ENCODE measurements around the gene SESN2. TPM values are rescaled to one million over a fixed set of nuclear protein-coding genes. Genes with fewer than 3 reads are reported as not detected.
A peak's percentile ranks its signal among the peaks of the same experiment; 100 is the strongest.

SESN2 gene, protein sequence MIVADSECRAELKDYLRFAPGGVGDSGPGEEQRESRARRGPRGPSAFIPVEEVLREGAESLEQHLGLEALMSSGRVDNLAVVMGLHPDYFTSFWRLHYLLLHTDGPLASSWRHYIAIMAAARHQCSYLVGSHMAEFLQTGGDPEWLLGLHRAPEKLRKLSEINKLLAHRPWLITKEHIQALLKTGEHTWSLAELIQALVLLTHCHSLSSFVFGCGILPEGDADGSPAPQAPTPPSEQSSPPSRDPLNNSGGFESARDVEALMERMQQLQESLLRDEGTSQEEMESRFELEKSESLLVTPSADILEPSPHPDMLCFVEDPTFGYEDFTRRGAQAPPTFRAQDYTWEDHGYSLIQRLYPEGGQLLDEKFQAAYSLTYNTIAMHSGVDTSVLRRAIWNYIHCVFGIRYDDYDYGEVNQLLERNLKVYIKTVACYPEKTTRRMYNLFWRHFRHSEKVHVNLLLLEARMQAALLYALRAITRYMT
- 34.9 and 36.0 TPM in 2 replicates for total RNA-seq (2014; rRNA removed; shearing (Covaris generic))

DNA sequence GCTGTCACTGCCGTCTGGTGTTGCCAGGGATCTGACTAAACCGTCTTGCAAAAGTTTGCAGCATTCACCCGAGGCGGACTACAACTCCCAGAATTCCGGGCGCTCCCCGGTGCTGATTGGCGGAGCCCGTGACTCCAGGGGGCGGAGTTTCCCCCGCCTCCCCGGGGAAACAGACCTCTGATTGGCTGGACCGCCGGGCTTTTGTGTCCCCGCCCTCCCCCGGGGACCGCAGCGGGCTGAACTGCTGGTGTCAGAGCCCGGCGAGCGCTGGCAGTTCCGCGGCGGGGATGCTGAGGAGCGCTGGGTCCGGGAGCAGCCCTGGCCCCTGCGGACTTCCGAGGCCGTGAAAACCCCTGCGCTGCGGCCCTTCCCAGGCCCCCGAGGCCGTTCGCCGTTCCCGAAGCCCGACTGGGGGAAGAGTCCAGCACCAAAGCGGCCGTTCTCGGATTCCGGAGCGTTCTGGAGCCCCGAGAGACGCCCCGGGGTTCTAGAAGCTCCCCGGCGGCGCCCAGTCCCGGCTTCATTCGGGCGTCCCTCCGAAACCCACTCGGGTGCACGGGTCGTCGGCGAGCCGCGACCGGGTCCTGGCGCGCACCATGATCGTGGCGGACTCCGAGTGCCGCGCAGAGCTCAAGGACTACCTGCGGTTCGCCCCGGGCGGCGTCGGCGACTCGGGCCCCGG is at the start of gene SESN2:
Gene SESN2, plus strand, starts transcription at position 267 of the 682 bp plus-strand sequence. Its CDS starts 330 bp downstream, at position 597.
- Histone ChIP-seq H3K4me3 (ENCODE audit: insufficient read depth, low read depth, low read length) (peak within 1 kb of the TSS; percentile 100), H3K36me3 (replicated peaks; ENCODE audit: control insufficient read depth, insufficient read depth, low read length) (no peaks in the 10 kb centered on the region), H3K27me3 (ENCODE audit: control insufficient read depth, insufficient read depth, low read length) (no peaks in the 10 kb centered on the region; the same call in 1 of the 2 replicates)
- DNase-seq: peak; percentile 99

GRCh38 chr1:28209700-28210099 is 49.6 kb upstream of the SESN2 start:
- DNase-seq: no peak
- H3K4me3 ChIP-seq (ENCODE audit: insufficient read depth, low read depth, low read length): no peak overlapping the region

DNA sequence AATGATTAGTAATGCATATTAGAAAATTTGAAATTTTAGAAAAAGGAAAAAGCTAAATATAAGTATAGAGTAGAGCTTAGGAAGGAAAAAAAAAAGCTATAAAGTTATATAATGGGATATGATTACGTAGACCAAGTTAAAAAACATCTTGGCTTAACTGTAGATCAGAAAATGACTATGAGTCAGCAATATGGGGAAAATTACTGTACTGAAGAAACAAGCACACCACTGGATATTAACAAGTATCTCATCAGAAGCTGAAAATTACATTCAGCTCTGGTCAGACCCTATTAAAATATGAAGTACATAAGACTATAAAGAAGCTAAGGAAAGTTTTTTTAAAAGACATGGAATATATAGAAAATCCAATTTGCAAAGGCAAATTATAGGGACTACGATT is 46.0 kb upstream of the SESN2 start:
- DNase-seq: no peak
- Histone ChIP-seq H3K4me3 (ENCODE audit: insufficient read depth, low read depth, low read length) (no peak overlapping the region), H3K27me3 (ENCODE audit: control insufficient read depth, insufficient read depth, low read length) (no peaks in the 10 kb centered on the region), H3K36me3 (replicated peaks; ENCODE audit: control insufficient read depth, insufficient read depth, low read length) (peaks cover 1% of the 10 kb centered on the region; the same call in 1 of the 2 replicates)

More at GRCh38 chr1:28209700-28210099, 49.6 kb upstream of the SESN2 start:
- Histone ChIP-seq H3K27me3 (ENCODE audit: control insufficient read depth, insufficient read depth, low read length) (no peaks in the 10 kb centered on the region), H3K36me3 (replicated peaks; ENCODE audit: control insufficient read depth, insufficient read depth, low read length) (peaks cover 3% of the 10 kb centered on the region)

- Histone ChIP-seq H3K27me3 (ENCODE audit: control insufficient read depth, insufficient read depth, low read length) (no peaks in the 10 kb centered on the region), H3K36me3 (replicated peaks; ENCODE audit: control insufficient read depth, insufficient read depth, low read length) (peaks cover 19% of the 10 kb centered on the region), H3K4me3 (ENCODE audit: insufficient read depth, low read depth, low read length) (no peak overlapping the region)
- no peak for DNase-seq
Measured at GRCh38 chr1:28229089-28229488, 30.2 kb upstream of the SESN2 start.

DNA sequence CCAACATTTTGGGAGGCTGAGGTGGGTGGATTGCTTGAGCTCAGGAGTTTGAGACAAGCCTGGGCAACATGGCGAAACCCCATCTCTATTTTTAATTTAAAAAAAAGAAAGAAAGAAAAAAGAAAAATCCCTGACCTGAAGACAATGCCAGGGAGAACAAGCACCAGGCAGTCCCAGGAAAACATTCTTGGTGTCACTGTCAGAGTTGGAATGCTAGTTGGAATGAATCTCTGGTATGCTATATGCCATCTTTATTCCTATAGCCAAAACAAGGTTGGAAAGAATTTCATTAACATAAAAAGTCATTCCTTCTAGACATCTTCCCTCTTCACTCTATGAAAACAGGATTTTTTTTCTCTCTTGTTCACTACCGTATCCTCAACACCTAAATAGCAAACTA is 29.3 kb upstream of the SESN2 start:
- no peak for DNase-seq
- H3K36me3 ChIP-seq (replicated peaks; ENCODE audit: control insufficient read depth, insufficient read depth, low read length): peaks cover 17% of the 10 kb centered on the region

GRCh38 chr1:28232558-28233263 is 26.6 kb upstream of the SESN2 start, which contains the start of gene DNAJC8:
DNAJC8 (minus strand) TSS chr1:28233029; CDS start chr1:28232998, 31 bp downstream.
- Histone ChIP-seq H3K27me3 (ENCODE audit: control insufficient read depth, insufficient read depth, low read length) (no peaks in the 10 kb centered on the region), H3K36me3 (replicated peaks; ENCODE audit: control insufficient read depth, insufficient read depth, low read length) (peaks cover 5% of the 10 kb centered on the region), H3K4me3 (ENCODE audit: insufficient read depth, low read depth, low read length) (peak within 1 kb of the TSS; percentile 100)
- peak; percentile 94 for DNase-seq

More for the DNA sequence above, 29.3 kb upstream of the SESN2 start:
- no peaks in the 10 kb centered on the region for H3K27me3 ChIP-seq (ENCODE audit: control insufficient read depth, insufficient read depth, low read length)
- H3K4me3 ChIP-seq (ENCODE audit: insufficient read depth, low read depth, low read length): no peak overlapping the region

DNA sequence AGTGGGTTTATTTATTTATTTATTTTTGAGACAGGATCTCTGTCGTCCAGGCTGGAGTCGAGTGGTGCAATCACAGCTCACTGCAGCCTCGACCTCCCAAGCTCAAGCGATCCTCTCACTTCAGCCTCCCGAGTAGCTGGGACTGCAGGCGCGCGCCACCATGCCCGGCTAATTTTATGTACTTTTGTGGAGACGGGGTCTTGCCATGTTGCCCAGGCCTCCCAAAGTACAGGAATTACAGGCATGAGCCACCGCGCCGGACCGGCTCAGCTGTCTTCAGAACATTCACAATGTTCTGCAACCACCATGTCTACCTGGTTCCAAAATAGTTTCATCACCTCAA is 26.1 kb upstream of the SESN2 start:
- Histone ChIP-seq H3K36me3 (replicated peaks; ENCODE audit: control insufficient read depth, insufficient read depth, low read length) (peaks cover 4% of the 10 kb centered on the region), H3K4me3 (ENCODE audit: insufficient read depth, low read depth, low read length) (no peak overlapping the region), H3K27me3 (ENCODE audit: control insufficient read depth, insufficient read depth, low read length) (no peaks in the 10 kb centered on the region)
- no peak for DNase-seq

DNA sequence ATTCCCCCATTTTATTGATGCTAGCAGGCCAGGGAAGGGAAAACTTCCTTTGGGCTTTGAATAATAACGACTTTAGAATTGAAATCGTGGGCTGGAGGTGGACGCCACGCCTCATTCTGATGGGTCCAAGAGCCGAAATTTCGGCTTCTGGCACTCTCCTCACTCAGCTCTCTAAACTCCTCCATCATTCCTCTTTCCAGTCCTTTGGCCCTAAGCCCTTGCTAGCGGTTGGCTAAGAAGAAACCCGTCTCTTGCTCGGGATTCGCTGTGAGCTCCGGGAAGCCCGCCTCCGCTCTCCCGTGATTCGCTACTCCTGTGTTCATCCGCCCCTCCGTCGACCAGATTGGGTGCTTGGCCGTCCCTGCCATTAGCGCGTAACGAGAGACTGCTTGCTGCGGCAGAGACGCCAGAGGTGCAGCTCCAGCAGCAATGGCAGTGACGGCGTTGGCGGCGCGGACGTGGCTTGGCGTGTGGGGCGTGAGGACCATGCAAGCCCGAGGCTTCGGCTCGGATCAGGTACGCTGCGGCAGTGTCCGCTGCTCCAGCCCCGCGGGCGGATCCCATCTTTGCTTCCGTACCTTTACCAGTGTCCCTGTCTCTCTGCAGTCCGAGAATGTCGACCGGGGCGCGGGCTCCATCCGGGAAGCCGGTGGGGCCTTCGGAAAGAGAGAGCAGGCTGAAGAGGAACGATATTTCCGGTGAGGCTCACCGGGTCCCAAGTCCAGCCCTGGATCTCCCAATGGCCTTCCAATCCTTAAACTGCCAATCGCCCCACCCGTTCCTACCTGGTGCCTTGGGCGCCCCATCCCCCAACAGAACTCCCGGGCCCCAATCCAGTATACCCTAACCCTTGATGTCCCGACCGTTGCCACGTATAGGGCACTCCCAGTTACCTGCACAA is 23.3 kb upstream of the SESN2 start, which contains the start of gene ATP5IF1:
Gene ATP5IF1, plus strand, starts transcription at position 370 of the 901 bp plus-strand sequence. Its CDS starts 60 bp downstream, at position 430.
- peak; percentile 99 for DNase-seq
- H3K36me3 ChIP-seq (replicated peaks; ENCODE audit: control insufficient read depth, insufficient read depth, low read length): no peaks in the 10 kb centered on the region; the same call in 1 of the 2 replicates
- H3K27me3 ChIP-seq (ENCODE audit: control insufficient read depth, insufficient read depth, low read length): no peaks in the 10 kb centered on the region
- H3K4me3 ChIP-seq (ENCODE audit: insufficient read depth, low read depth, low read length): peak within 1 kb of the TSS; percentile 99

- peak; percentile 33 for DNase-seq
- Histone ChIP-seq H3K27me3 (ENCODE audit: control insufficient read depth, insufficient read depth, low read length) (no peaks in the 10 kb centered on the region), H3K4me3 (ENCODE audit: insufficient read depth, low read depth, low read length) (peak overlapping the region; percentile 99), H3K36me3 (replicated peaks; ENCODE audit: control insufficient read depth, insufficient read depth, low read length) (no peaks in the 10 kb centered on the region; the same call in 1 of the 2 replicates)
Measured at GRCh38 chr1:28236656-28237322, 22.5 kb upstream of the SESN2 start.

GRCh38 chr1:28239004-28239403 is 20.3 kb upstream of the SESN2 start:
- Histone ChIP-seq H3K27me3 (ENCODE audit: control insufficient read depth, insufficient read depth, low read length) (no peaks in the 10 kb centered on the region), H3K36me3 (replicated peaks; ENCODE audit: control insufficient read depth, insufficient read depth, low read length) (peaks cover 1% of the 10 kb centered on the region), H3K4me3 (ENCODE audit: insufficient read depth, low read depth, low read length) (no peak overlapping the region)
- DNase-seq: no peak

- peaks cover 1% of the 10 kb centered on the region for H3K36me3 ChIP-seq (replicated peaks; ENCODE audit: control insufficient read depth, insufficient read depth, low read length)
- no peak for DNase-seq
- H3K4me3 ChIP-seq (ENCODE audit: insufficient read depth, low read depth, low read length): no peak overlapping the region
- no peaks in the 10 kb centered on the region for H3K27me3 ChIP-seq (ENCODE audit: control insufficient read depth, insufficient read depth, low read length)
Measured at GRCh38 chr1:28240024-28240423, 19.3 kb upstream of the SESN2 start.

DNA sequence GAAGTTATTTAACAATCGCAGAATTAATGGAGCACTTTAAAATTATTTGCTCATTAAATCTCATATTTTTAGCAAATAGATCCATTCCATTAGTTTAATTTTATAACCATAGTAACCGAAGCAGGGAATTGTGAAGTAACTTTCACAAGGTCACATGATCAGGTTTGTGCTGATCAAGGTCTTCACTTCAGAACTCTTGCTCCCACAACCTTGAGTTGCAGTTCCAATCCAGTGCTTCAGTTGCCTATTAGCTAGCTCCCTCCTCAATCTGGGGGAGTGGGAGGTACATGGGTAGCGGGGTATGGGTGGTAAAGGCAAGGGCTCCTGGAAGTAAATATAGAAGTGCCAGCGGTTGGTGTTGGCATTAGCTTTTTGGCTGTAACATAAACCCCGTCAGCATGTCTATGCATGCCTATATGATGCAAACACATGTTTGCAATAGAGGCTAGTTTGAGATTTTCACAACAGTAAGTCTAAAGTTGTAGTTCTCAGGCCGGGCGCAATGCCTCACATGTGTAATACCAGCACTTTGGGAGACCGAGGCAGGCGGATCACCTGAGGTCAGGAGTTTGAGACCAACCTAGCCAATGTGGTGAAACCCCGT is 17.6 kb upstream of the SESN2 start:
- no peak for DNase-seq
- Histone ChIP-seq H3K27me3 (ENCODE audit: control insufficient read depth, insufficient read depth, low read length) (no peaks in the 10 kb centered on the region), H3K4me3 (ENCODE audit: insufficient read depth, low read depth, low read length) (no peak overlapping the region), H3K36me3 (replicated peaks; ENCODE audit: control insufficient read depth, insufficient read depth, low read length) (peaks cover 1% of the 10 kb centered on the region)
